Neural cell (in vitro differentiated cells): ENCODE results near the gene ZNF585A. TPM values are rescaled to one million over a fixed set of nuclear protein-coding genes. Genes with fewer than 3 reads are reported as not detected.
"Not testable (repeated sequence)": the region's sequence is repeated elsewhere in the genome, so short reads cannot be mapped to it uniquely, and the experiment has no call there.

Experiments used
- H2AFZ ChIP-seq: fragments of 200-600, 300-800 bp; sonication (generic), shearing (Covaris generic); 2 replicates; pipeline ENCODE4 v1.6.0; 2014; ENCODE audit warnings: low read depth, mild to moderate bottlenecking, antibody characterized with exemption, low read length, moderate library complexity
- H3F3A ChIP-seq: fragments of 200-600 bp; shearing (Covaris generic); 2 replicates; pipeline ENCODE4 v1.6.1; 2016; ENCODE audit warnings: mild to moderate bottlenecking, moderate library complexity, mixed read lengths, antibody characterized with exemption, low read length; ENCODE audit not compliant: insufficient read depth, poor library complexity, severe bottlenecking
- H3K27ac ChIP-seq: fragments of 200-600, 300-800 bp; sonication (generic), shearing (Covaris generic); 2 replicates; pipeline ENCODE4 v1.5.1; 2014; ENCODE audit warnings: mild to moderate bottlenecking, low read length, moderate library complexity
- H3K27me3 ChIP-seq: fragments of 300-800, 200-600 bp; sonication (generic), shearing (Covaris generic); 2 replicates; pipeline ENCODE4 v1.6.0; 2014; ENCODE audit warnings: mild to moderate bottlenecking, low read depth, low read length, moderate library complexity; ENCODE audit not compliant: insufficient read depth
- H3K36me3 ChIP-seq: fragments of 300-800, 200-600 bp; sonication (generic), shearing (Covaris generic); 2 replicates; pipeline ENCODE4 v1.5.1; 2014; ENCODE audit warnings: mild to moderate bottlenecking, antibody characterized with exemption, low read length, moderate library complexity; ENCODE audit not compliant: insufficient read depth
- H3K4me2 ChIP-seq: fragments of 300-800, 200-600 bp; sonication (generic), shearing (Covaris generic); 2 replicates; pipeline ENCODE4 v1.6.0; 2014; ENCODE audit warnings: mild to moderate bottlenecking, low read length
- H3K4me3 ChIP-seq: fragments of 300-800, 200-600 bp; sonication (generic), shearing (Covaris generic); 2 replicates; pipeline ENCODE4 v1.5.1; 2014; ENCODE audit warnings: mild to moderate bottlenecking, low read length, moderate library complexity
- H3K79me2 ChIP-seq: fragments of 200-600 bp; shearing (Covaris generic); replicated peaks from 2 replicates; pipeline ENCODE4 v1.6.0; 2014; ENCODE audit warnings: mild to moderate bottlenecking, low read length, moderate library complexity; ENCODE audit not compliant: insufficient read depth
- H3K9ac ChIP-seq: fragments of 300-800, 200-600 bp; sonication (generic), shearing (Covaris generic); 2 replicates; pipeline ENCODE4 v1.6.1; 2016; ENCODE audit warnings: mild to moderate bottlenecking, low read length, mixed read lengths
- H3K9me2 ChIP-seq: fragments of 200-600 bp; shearing (Covaris generic); 2 replicates; pipeline ENCODE4 v1.6.1; 2016; ENCODE audit warnings: mild to moderate bottlenecking, low read length, mixed read lengths; ENCODE audit not compliant: insufficient read depth
- H3K9me3 ChIP-seq: fragments of 200-600, 300-800 bp; sonication (generic), shearing (Covaris generic); 2 replicates; pipeline ENCODE4 v1.6.1; 2016; ENCODE audit warnings: mild to moderate bottlenecking, mixed run types, low read length, moderate library complexity, mixed read lengths
- H4K20me1 ChIP-seq: fragments of 200-600 bp; shearing (Covaris generic); 2 replicates; pipeline ENCODE4 v1.6.1; 2016; ENCODE audit warnings: mild to moderate bottlenecking, mixed run types; ENCODE audit not compliant: insufficient read depth
- EP300 ChIP-seq: fragments of 450-650 bp; conservative IDR thresholded peaks from 2 replicates; pipeline ENCODE4 v1.6.1; 2014; ENCODE audit warnings: antibody characterized with exemption, mild to moderate bottlenecking, moderate library complexity; ENCODE audit not compliant: poor library complexity, severe bottlenecking
- EZH2 ChIP-seq: fragments of 200-600, 300-800 bp; shearing (Covaris generic), sonication (generic); IDR thresholded peaks from 2 replicates; pipeline ENCODE4 v1.6.1; 2014; ENCODE audit warnings: antibody characterized with exemption, low read length, borderline replicate concordance, mild to moderate bottlenecking; ENCODE audit not compliant: insufficient read depth, poor library complexity, severe bottlenecking
- MXI1 ChIP-seq: fragments of 450-650 bp; conservative IDR thresholded peaks from 2 replicates; pipeline ENCODE4 v1.6.1; 2014; ENCODE audit warnings: antibody characterized with exemption, mild to moderate bottlenecking; ENCODE audit not compliant: poor library complexity, severe bottlenecking
- POLR2AphosphoS5 ChIP-seq: IDR thresholded peaks from 2 replicates; pipeline ENCODE4 v1.6.1; 2012
- RAD21 ChIP-seq: fragments of 450-650 bp; conservative IDR thresholded peaks from 2 replicates; pipeline ENCODE4 v1.6.1; 2014; ENCODE audit warnings: antibody characterized with exemption, mild to moderate bottlenecking, moderate library complexity
- SMC3 ChIP-seq: fragments of 450-650 bp; conservative IDR thresholded peaks from 2 replicates; pipeline ENCODE4 v1.6.1; 2014; ENCODE audit warnings: antibody characterized with exemption, mild to moderate bottlenecking, moderate library complexity; ENCODE audit not compliant: poor library complexity
- TAF1 ChIP-seq: IDR thresholded peaks from 2 replicates; pipeline ENCODE4 v1.6.1; 2012; ENCODE audit warnings: low read depth
- polyA plus RNA-seq: library from polyadenylated mRNA; depleted of rRNA; stranded (reverse); fragments of >200 nt; gene quantifications from 2 replicates; pipeline ENCODE4 v1.2.3, GENCODE V29; 2014
- TF ChIP-seq, protein P1 (sequence below): IDR thresholded peaks from 2 replicates; pipeline ENCODE4 v1.6.1; 2012; ENCODE audit warnings: borderline replicate concordance
- TF ChIP-seq, protein P2 (sequence below): fragments of 450-650 bp; IDR thresholded peaks from 2 replicates; pipeline ENCODE4 v1.5.1; 2014; ENCODE audit warnings: antibody characterized with exemption, mild to moderate bottlenecking, moderate library complexity; ENCODE audit not compliant: poor library complexity, severe bottlenecking

ZNF585A gene
- polyA plus RNA-seq, 1 donor from 2014 or later, result 26.3 TPM

- H2AFZ ChIP-seq, result no peak overlapping the region
- no peaks in the 10 kb centered on the region for H3K36me3 ChIP-seq
- H3K27me3 ChIP-seq, result no peaks in the 10 kb centered on the region
- H3K9ac ChIP-seq, result no peak overlapping the region
- H3K79me2 ChIP-seq, result no peaks in the 10 kb centered on the region
- no peaks in the 10 kb centered on the region for H3F3A ChIP-seq
- H3K4me3 ChIP-seq, result no peak overlapping the region
- no peak overlapping the region for H3K27ac ChIP-seq
- H3K9me3 ChIP-seq, result no peaks in the 10 kb centered on the region
- H3K4me2 ChIP-seq, result no peak overlapping the region
- no peaks in the 10 kb centered on the region for H4K20me1 ChIP-seq
- H3K9me2 ChIP-seq, result no peaks in the 10 kb centered on the region
- TF ChIP-seq EZH2 (no peak), EP300 (no peak), RAD21 (no peak), TAF1 (no peak), SMC3 (no peak)
Measured at GRCh38 chr19:37197768-37198167, 25.3 kb upstream of the ZNF585A start.

DNA sequence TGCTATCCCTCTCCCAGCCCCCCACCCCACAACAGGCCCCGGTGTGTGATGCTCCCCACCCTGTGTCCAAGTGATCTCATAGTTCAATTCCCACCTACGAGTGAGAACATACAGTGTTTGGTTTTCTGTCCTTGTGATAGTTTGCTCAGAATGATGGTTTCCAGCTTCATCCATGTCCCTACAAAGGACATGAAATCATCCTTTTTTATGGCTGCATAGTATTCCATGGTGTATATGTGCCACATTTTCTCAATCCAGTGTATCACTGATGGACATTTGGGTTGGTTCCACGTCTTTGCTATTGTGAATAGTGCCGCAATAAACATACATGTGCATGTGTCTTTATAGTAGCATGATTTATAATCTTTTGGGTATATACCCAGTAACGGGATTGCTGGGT, 24.6 kb upstream of the ZNF585A start:
- not testable (repeated sequence) for H3K9me2 ChIP-seq, H3K36me3 ChIP-seq, H3K27me3 ChIP-seq

DNA sequence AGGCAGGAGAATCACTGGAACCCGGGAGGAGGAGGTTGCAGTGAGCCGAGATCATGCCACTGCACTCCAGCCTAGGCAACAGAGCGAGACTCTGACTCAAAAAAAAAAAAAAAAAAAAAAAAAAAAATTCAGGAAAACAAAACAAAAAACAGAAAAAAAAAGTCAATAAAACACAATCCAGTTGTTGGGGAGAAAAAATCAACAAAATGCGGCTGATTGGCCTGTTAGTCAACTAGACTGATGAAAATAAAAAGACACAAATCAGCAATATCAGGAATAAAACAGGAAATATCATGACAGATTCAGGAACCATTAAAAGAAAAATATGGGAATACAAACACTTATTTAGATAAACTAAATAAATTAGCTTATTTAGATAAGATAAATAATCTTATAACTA, 22.8 kb upstream of the ZNF585A start:
- not testable (repeated sequence) for H3K9ac ChIP-seq, H3K4me3 ChIP-seq, H4K20me1 ChIP-seq, H3K9me2 ChIP-seq, H3K27me3 ChIP-seq, H3K27ac ChIP-seq, H3K4me2 ChIP-seq, H3K79me2 ChIP-seq, H3F3A ChIP-seq, H2AFZ ChIP-seq, H3K36me3 ChIP-seq, H3K9me3 ChIP-seq

More for the DNA sequence above, 24.6 kb upstream of the ZNF585A start:
- not testable (repeated sequence) for H3F3A ChIP-seq, H3K9me3 ChIP-seq, H4K20me1 ChIP-seq, H3K9ac ChIP-seq, H3K79me2 ChIP-seq, H3K4me3 ChIP-seq, H2AFZ ChIP-seq, H3K4me2 ChIP-seq, H3K27ac ChIP-seq

- not testable (repeated sequence) for H3K9me3 ChIP-seq, H3K4me2 ChIP-seq
Measured at GRCh38 chr19:37186071-37186470, 13.6 kb upstream of the ZNF585A start.

GRCh38 chr19:37165635-37166034, 6.9 kb downstream of the ZNF585A start:
- Histone ChIP-seq H3K27ac (no peak overlapping the region), H4K20me1 (no peaks in the 10 kb centered on the region), H3K9me2 (no peaks in the 10 kb centered on the region), H3K9me3 (peaks cover 7% of the 10 kb centered on the region), H3K9ac (no peak overlapping the region), H2AFZ (no peak overlapping the region), H3K79me2 (peaks cover under 1% of the 10 kb centered on the region), H3K4me2 (no peak overlapping the region), H3K27me3 (no peaks in the 10 kb centered on the region), H3K36me3 (peaks cover 49% of the 10 kb centered on the region), H3F3A (no peaks in the 10 kb centered on the region), H3K4me3 (no peak overlapping the region)
- no peak for TF ChIP-seq POLR2AphosphoS5
- TF ChIP-seq RAD21, result no peak
- TF ChIP-seq, protein P1, sequence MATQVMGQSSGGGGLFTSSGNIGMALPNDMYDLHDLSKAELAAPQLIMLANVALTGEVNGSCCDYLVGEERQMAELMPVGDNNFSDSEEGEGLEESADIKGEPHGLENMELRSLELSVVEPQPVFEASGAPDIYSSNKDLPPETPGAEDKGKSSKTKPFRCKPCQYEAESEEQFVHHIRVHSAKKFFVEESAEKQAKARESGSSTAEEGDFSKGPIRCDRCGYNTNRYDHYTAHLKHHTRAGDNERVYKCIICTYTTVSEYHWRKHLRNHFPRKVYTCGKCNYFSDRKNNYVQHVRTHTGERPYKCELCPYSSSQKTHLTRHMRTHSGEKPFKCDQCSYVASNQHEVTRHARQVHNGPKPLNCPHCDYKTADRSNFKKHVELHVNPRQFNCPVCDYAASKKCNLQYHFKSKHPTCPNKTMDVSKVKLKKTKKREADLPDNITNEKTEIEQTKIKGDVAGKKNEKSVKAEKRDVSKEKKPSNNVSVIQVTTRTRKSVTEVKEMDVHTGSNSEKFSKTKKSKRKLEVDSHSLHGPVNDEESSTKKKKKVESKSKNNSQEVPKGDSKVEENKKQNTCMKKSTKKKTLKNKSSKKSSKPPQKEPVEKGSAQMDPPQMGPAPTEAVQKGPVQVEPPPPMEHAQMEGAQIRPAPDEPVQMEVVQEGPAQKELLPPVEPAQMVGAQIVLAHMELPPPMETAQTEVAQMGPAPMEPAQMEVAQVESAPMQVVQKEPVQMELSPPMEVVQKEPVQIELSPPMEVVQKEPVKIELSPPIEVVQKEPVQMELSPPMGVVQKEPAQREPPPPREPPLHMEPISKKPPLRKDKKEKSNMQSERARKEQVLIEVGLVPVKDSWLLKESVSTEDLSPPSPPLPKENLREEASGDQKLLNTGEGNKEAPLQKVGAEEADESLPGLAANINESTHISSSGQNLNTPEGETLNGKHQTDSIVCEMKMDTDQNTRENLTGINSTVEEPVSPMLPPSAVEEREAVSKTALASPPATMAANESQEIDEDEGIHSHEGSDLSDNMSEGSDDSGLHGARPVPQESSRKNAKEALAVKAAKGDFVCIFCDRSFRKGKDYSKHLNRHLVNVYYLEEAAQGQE, result no peak
- TF ChIP-seq EP300, result no peak
- TF ChIP-seq, protein P2, sequence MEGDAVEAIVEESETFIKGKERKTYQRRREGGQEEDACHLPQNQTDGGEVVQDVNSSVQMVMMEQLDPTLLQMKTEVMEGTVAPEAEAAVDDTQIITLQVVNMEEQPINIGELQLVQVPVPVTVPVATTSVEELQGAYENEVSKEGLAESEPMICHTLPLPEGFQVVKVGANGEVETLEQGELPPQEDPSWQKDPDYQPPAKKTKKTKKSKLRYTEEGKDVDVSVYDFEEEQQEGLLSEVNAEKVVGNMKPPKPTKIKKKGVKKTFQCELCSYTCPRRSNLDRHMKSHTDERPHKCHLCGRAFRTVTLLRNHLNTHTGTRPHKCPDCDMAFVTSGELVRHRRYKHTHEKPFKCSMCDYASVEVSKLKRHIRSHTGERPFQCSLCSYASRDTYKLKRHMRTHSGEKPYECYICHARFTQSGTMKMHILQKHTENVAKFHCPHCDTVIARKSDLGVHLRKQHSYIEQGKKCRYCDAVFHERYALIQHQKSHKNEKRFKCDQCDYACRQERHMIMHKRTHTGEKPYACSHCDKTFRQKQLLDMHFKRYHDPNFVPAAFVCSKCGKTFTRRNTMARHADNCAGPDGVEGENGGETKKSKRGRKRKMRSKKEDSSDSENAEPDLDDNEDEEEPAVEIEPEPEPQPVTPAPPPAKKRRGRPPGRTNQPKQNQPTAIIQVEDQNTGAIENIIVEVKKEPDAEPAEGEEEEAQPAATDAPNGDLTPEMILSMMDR, result no peak
- TF ChIP-seq SMC3, result no peak
- TF ChIP-seq TAF1, result no peak
- TF ChIP-seq MXI1, result no peak
- TF ChIP-seq EZH2, result no peak

More at GRCh38 chr19:37186071-37186470, 13.6 kb upstream of the ZNF585A start:
- H4K20me1 ChIP-seq, H3K9me2 ChIP-seq, H3K36me3 ChIP-seq, H3K9ac ChIP-seq, H3K27ac ChIP-seq, H3K27me3 ChIP-seq, H3K4me3 ChIP-seq, H2AFZ ChIP-seq, H3F3A ChIP-seq, H3K79me2 ChIP-seq: not testable (repeated sequence)
